GM18907 (cell line): ENCODE results near the gene UBXN1.
"Not testable (repeated sequence)": the region's sequence is repeated elsewhere in the genome, so short reads cannot be mapped to it uniquely, and the experiment has no call there.

Source experiments
- ATAC-seq: cut with Tn5 transposase; IDR thresholded peaks from one replicate; pipeline ENCODE4 v1.9.1; 2021; ENCODE audit warnings: mild to moderate bottlenecking, moderate library complexity; ENCODE audit not compliant: unreplicated experiment

UBXN1 gene

GRCh38 chr11:62708793-62709192 lies 29.9 kb upstream of the UBXN1 start:
- ATAC-seq = no peak

- ATAC-seq = no peak
These were observed 29.5 kb upstream of the UBXN1 start for GRCh38 chr11:62708392-62708791.

- no peak for ATAC-seq
These were observed 28.5 kb upstream of the UBXN1 start, which contains the start of the genes BSCL2 and GNG3 for GRCh38 chr11:62707277-62707861. Gene BSCL2 (minus strand): TSS chr11:62707424. CDS start chr11:62707195, 229 bp downstream. Gene GNG3 (plus strand): TSS chr11:62707676. CDS start chr11:62708296, 620 bp downstream.

- no peak for ATAC-seq
These were observed 28.0 kb upstream of the UBXN1 start for GRCh38 chr11:62706850-62707247.

GRCh38 chr11:62705880-62706849 lies 27.3 kb upstream of the UBXN1 start:
- peak; percentile 57 for ATAC-seq

GRCh38 chr11:62705413-62705812 lies 26.5 kb upstream of the UBXN1 start:
- no peak for ATAC-seq

- not testable (repeated sequence) for ATAC-seq
These were observed 25.0 kb upstream of the UBXN1 start for GRCh38 chr11:62703921-62704320.

GRCh38 chr11:62702246-62702645 lies 23.4 kb upstream of the UBXN1 start:
- ATAC-seq = no peak

- ATAC-seq = no peak
These were observed 15.7 kb upstream of the UBXN1 start for GRCh38 chr11:62694455-62695167.

GRCh38 chr11:62693624-62694023 lies 14.8 kb upstream of the UBXN1 start:
- ATAC-seq = not testable (repeated sequence)

GRCh38 chr11:62689421-62690183 lies 10.7 kb upstream of the UBXN1 start, which contains the start of gene LRRN4CL:
Gene LRRN4CL (minus strand): TSS chr11:62689530. CDS start chr11:62688508, 1,022 bp downstream.
- no peak for ATAC-seq

- ATAC-seq = no peak
These were observed 9.6 kb upstream of the UBXN1 start for GRCh38 chr11:62688491-62688890.

GRCh38 chr11:62687508-62688396 lies 8.9 kb upstream of the UBXN1 start:
- ATAC-seq = no peak

- no peak for ATAC-seq
These were observed 3.6 kb upstream of the UBXN1 start for GRCh38 chr11:62682518-62682917.

GRCh38 chr11:62680825-62681240 lies 2.0 kb upstream of the UBXN1 start:
- peak; percentile 71 for ATAC-seq

- ATAC-seq = no peak
These were observed 472 bp downstream of the UBXN1 start for GRCh38 chr11:62678433-62678769.

- no peak for ATAC-seq
These were observed 1.2 kb downstream of the UBXN1 start for GRCh38 chr11:62677714-62678113.

- no peak for ATAC-seq
These were observed 1.7 kb downstream of the UBXN1 start for GRCh38 chr11:62677156-62677555.

GRCh38 chr11:62676698-62677097 lies 2.2 kb downstream of the UBXN1 start:
- ATAC-seq = no peak

GRCh38 chr11:62675415-62675814 lies 3.5 kb downstream of the UBXN1 start:
- not testable (repeated sequence) for ATAC-seq
